ENCODE results near the gene SETBP1.
"Not testable (repeated sequence)": the region's sequence is repeated elsewhere in the genome, so short reads cannot be mapped to it uniquely, and the experiment has no call there.

SETBP1 gene

GRCh38 chr18:44710931-44711330 lies 30.2 kb downstream of the SETBP1 start:
- no peaks in the 10 kb centered on the region for H3K27me3 ChIP-seq (ENCODE audit: control insufficient read depth, insufficient read depth, low read length)
- H3K9me3 ChIP-seq (ENCODE audit: control insufficient read depth, low read depth, low read length), result no peaks in the 10 kb centered on the region
- peaks cover 25% of the 10 kb centered on the region for H3K4me1 ChIP-seq (ENCODE audit: control insufficient read depth, low read depth, low read length)
- H3K36me3 ChIP-seq (ENCODE audit: control insufficient read depth, low read depth, low read length), result no peaks in the 10 kb centered on the region
- H3K27ac ChIP-seq (ENCODE audit: low read length), result no peak overlapping the region
- H3K4me3 ChIP-seq (ENCODE audit: low read length), result no peak overlapping the region
- H3K9ac ChIP-seq (ENCODE audit: low read length), result no peak overlapping the region

DNA sequence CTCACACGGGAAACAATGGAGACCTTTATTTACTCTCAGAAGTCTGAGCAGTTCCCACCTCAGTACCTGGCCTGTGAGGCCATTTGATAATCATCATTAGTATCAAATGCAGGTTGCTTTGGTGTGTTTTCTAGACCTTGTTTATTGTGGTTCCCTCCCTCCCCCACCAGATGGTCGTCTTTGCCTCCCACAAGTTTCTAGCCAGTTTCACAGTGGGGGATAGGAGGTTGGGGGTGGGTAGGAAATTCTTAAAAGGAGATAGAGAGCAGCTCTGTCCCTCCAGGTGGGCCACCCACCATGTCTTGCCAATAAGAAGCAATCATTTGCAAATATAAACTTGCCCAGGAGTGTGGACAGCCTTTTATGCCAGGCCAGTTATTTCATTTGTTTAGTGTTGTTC lies 31.3 kb downstream of the SETBP1 start:
- no peak overlapping the region for H3K9ac ChIP-seq (ENCODE audit: low read length)
- H3K9me3 ChIP-seq (ENCODE audit: control insufficient read depth, low read depth, low read length), result no peaks in the 10 kb centered on the region
- H3K4me3 ChIP-seq (ENCODE audit: low read length), result peak overlapping the region; percentile 25
- no peaks in the 10 kb centered on the region for H3K27me3 ChIP-seq (ENCODE audit: control insufficient read depth, insufficient read depth, low read length)
- peaks cover 29% of the 10 kb centered on the region for H3K4me1 ChIP-seq (ENCODE audit: control insufficient read depth, low read depth, low read length)
- no peaks in the 10 kb centered on the region for H3K36me3 ChIP-seq (ENCODE audit: control insufficient read depth, low read depth, low read length)
- peak overlapping the region; percentile 30 for H3K27ac ChIP-seq (ENCODE audit: low read length)

GRCh38 chr18:44713435-44713834 lies 32.7 kb downstream of the SETBP1 start:
- H3K36me3 ChIP-seq (ENCODE audit: control insufficient read depth, low read depth, low read length), result no peaks in the 10 kb centered on the region
- H3K4me3 ChIP-seq (ENCODE audit: low read length), result no peak overlapping the region
- H3K27me3 ChIP-seq (ENCODE audit: control insufficient read depth, insufficient read depth, low read length), result no peaks in the 10 kb centered on the region
- no peaks in the 10 kb centered on the region for H3K9me3 ChIP-seq (ENCODE audit: control insufficient read depth, low read depth, low read length)
- peaks cover 29% of the 10 kb centered on the region for H3K4me1 ChIP-seq (ENCODE audit: control insufficient read depth, low read depth, low read length)
- no peak overlapping the region for H3K27ac ChIP-seq (ENCODE audit: low read length)
- H3K9ac ChIP-seq (ENCODE audit: low read length), result no peak overlapping the region

DNA sequence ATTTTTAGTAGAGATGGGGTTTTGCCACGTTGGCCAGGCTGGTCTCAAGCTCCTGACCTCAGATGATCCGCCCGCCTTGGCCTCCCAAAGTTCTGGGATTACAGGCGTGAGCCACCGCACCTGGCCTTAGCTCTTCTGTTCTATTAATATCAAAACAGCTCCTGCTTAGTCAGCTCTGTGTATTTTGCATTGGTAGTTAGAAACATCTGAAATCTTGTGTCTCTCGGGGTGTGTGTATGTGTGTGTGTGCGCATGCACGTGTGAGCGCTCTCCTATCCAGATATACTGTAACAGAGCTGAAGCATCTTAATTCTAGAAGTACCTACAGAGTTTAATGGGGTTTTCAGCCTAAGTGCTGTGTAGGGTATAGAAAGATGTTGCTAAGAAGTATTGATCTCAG lies 33.7 kb downstream of the SETBP1 start:
- no peaks in the 10 kb centered on the region for H3K27me3 ChIP-seq (ENCODE audit: control insufficient read depth, insufficient read depth, low read length)
- no peak overlapping the region for H3K4me3 ChIP-seq (ENCODE audit: low read length)
- peaks cover 29% of the 10 kb centered on the region for H3K4me1 ChIP-seq (ENCODE audit: control insufficient read depth, low read depth, low read length)
- no peak overlapping the region for H3K27ac ChIP-seq (ENCODE audit: low read length)
- no peaks in the 10 kb centered on the region for H3K36me3 ChIP-seq (ENCODE audit: control insufficient read depth, low read depth, low read length)
- H3K9me3 ChIP-seq (ENCODE audit: control insufficient read depth, low read depth, low read length), result no peaks in the 10 kb centered on the region
- H3K9ac ChIP-seq (ENCODE audit: low read length), result no peak overlapping the region

GRCh38 chr18:44715245-44715644 lies 34.6 kb downstream of the SETBP1 start:
- no peak overlapping the region for H3K4me3 ChIP-seq (ENCODE audit: low read length)
- H3K9ac ChIP-seq (ENCODE audit: low read length), result no peak overlapping the region
- H3K27ac ChIP-seq (ENCODE audit: low read length), result no peak overlapping the region
- no peaks in the 10 kb centered on the region for H3K36me3 ChIP-seq (ENCODE audit: control insufficient read depth, low read depth, low read length)
- no peaks in the 10 kb centered on the region for H3K27me3 ChIP-seq (ENCODE audit: control insufficient read depth, insufficient read depth, low read length)
- peaks cover 29% of the 10 kb centered on the region for H3K4me1 ChIP-seq (ENCODE audit: control insufficient read depth, low read depth, low read length)
- H3K9me3 ChIP-seq (ENCODE audit: control insufficient read depth, low read depth, low read length), result no peaks in the 10 kb centered on the region

- H3K4me1 ChIP-seq (ENCODE audit: control insufficient read depth, low read depth, low read length), result peaks cover 29% of the 10 kb centered on the region
- no peaks in the 10 kb centered on the region for H3K36me3 ChIP-seq (ENCODE audit: control insufficient read depth, low read depth, low read length)
- H3K4me3 ChIP-seq (ENCODE audit: low read length), result no peak overlapping the region
- H3K27ac ChIP-seq (ENCODE audit: low read length), result no peak overlapping the region
- no peaks in the 10 kb centered on the region for H3K9me3 ChIP-seq (ENCODE audit: control insufficient read depth, low read depth, low read length)
- H3K27me3 ChIP-seq (ENCODE audit: control insufficient read depth, insufficient read depth, low read length), result no peaks in the 10 kb centered on the region
- no peak overlapping the region for H3K9ac ChIP-seq (ENCODE audit: low read length)
These were observed 35.2 kb downstream of the SETBP1 start for GRCh38 chr18:44715842-44716241.

DNA sequence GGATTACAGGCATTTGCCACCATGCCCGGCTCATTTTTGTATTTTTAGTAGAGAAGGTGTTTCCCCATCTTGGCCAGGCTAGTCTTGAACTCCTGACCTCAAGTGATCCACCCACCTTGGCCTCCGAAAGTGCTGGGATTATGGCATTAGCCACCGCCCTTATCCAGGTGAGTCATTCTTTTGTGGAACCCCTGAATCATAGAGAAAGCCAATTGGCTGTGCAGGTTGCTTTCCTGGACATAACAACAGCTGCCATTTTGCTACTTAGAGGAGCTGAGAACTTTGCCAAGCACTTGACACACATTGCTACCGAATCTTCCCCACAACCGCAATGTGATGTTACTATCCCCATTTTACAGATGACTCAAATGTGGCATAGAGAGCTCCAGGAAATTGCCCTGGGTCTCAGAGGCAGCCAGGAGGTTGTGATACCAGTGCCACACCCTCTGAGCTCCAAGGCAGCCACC lies 36.0 kb downstream of the SETBP1 start:
- no peaks in the 10 kb centered on the region for H3K9me3 ChIP-seq (ENCODE audit: control insufficient read depth, low read depth, low read length)
- no peaks in the 10 kb centered on the region for H3K27me3 ChIP-seq (ENCODE audit: control insufficient read depth, insufficient read depth, low read length)
- H3K4me1 ChIP-seq (ENCODE audit: control insufficient read depth, low read depth, low read length), result peaks cover 28% of the 10 kb centered on the region
- H3K4me3 ChIP-seq (ENCODE audit: low read length), result no peak overlapping the region
- no peak overlapping the region for H3K27ac ChIP-seq (ENCODE audit: low read length)
- H3K36me3 ChIP-seq (ENCODE audit: control insufficient read depth, low read depth, low read length), result no peaks in the 10 kb centered on the region
- H3K9ac ChIP-seq (ENCODE audit: low read length), result no peak overlapping the region

- Histone ChIP-seq H3K9me3 (ENCODE audit: control insufficient read depth, low read depth, low read length) (no peaks in the 10 kb centered on the region), H3K4me3 (ENCODE audit: low read length) (no peak overlapping the region), H3K27me3 (ENCODE audit: control insufficient read depth, insufficient read depth, low read length) (no peaks in the 10 kb centered on the region), H3K36me3 (ENCODE audit: control insufficient read depth, low read depth, low read length) (no peaks in the 10 kb centered on the region), H3K4me1 (ENCODE audit: control insufficient read depth, low read depth, low read length) (peaks cover 30% of the 10 kb centered on the region), H3K9ac (ENCODE audit: low read length) (no peak overlapping the region), H3K27ac (ENCODE audit: low read length) (no peak overlapping the region)
These were observed 38.9 kb downstream of the SETBP1 start for GRCh38 chr18:44719519-44720060.

GRCh38 chr18:44721748-44722147 lies 41.1 kb downstream of the SETBP1 start:
- not testable (repeated sequence) for H3K27ac ChIP-seq (ENCODE audit: low read length); H3K4me3 ChIP-seq (ENCODE audit: low read length); H3K9ac ChIP-seq (ENCODE audit: low read length); H3K36me3 ChIP-seq (ENCODE audit: control insufficient read depth, low read depth, low read length); H3K27me3 ChIP-seq (ENCODE audit: control insufficient read depth, insufficient read depth, low read length); H3K9me3 ChIP-seq (ENCODE audit: control insufficient read depth, low read depth, low read length)
- peaks cover 13% of the 10 kb centered on the region for H3K4me1 ChIP-seq (ENCODE audit: control insufficient read depth, low read depth, low read length)

GRCh38 chr18:44723411-44723810 lies 42.7 kb downstream of the SETBP1 start:
- Histone ChIP-seq H3K36me3 (ENCODE audit: control insufficient read depth, low read depth, low read length) (no peaks in the 10 kb centered on the region), H3K9me3 (ENCODE audit: control insufficient read depth, low read depth, low read length) (no peaks in the 10 kb centered on the region), H3K27me3 (ENCODE audit: control insufficient read depth, insufficient read depth, low read length) (no peaks in the 10 kb centered on the region), H3K4me3 (ENCODE audit: low read length) (no peak overlapping the region), H3K4me1 (ENCODE audit: control insufficient read depth, low read depth, low read length) (peaks cover 13% of the 10 kb centered on the region), H3K9ac (ENCODE audit: low read length) (no peak overlapping the region), H3K27ac (ENCODE audit: low read length) (no peak overlapping the region)

DNA sequence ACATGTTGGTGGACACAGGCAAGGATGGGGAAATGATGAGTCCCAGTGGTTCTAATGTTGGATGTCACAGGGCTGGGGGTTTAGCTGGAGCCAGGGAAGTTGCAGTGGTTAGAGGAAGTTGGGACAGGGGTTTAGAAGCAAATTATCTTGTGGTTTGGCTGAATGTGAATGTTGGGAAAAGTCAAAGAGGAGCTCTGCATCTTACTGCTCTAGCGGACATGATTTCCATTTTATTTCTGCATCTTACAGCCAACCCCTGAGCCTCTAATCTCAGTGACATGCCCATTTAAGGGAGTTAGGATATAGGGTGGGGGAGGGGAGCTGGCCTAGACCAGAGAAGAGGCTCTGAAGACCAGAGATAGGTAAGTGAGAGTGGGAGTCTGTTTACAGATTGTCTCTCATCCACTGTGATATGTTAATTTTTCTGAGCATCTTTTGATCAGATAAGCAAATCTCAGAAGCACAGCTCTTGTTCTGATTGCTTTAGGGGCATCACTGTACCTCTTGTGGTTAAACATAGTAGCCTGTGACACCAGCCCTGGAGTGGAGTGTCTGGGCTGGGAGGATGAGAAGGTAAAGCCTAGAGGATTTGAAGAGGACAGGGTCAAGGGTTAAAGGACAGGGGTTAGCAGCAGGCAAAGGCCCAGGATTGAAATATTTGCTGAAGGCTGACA lies 43.6 kb downstream of the SETBP1 start:
- no peaks in the 10 kb centered on the region for H3K9me3 ChIP-seq (ENCODE audit: control insufficient read depth, low read depth, low read length)
- no peak overlapping the region for H3K4me3 ChIP-seq (ENCODE audit: low read length)
- H3K9ac ChIP-seq (ENCODE audit: low read length), result no peak overlapping the region
- no peak overlapping the region for H3K27ac ChIP-seq (ENCODE audit: low read length)
- no peaks in the 10 kb centered on the region for H3K27me3 ChIP-seq (ENCODE audit: control insufficient read depth, insufficient read depth, low read length)
- peaks cover 13% of the 10 kb centered on the region for H3K4me1 ChIP-seq (ENCODE audit: control insufficient read depth, low read depth, low read length)
- H3K36me3 ChIP-seq (ENCODE audit: control insufficient read depth, low read depth, low read length), result no peaks in the 10 kb centered on the region

Measured in iPS-18a (cell line).